Heart right ventricle (tissue), 16 donors: ENCODE results near the gene RPRD2. TPM values are rescaled to one million over a fixed set of nuclear protein-coding genes. Genes with fewer than 3 reads are reported as not detected.

ENCODE experiments used
- ATAC-seq, 8 donors: fragments of 200-7000 bp; cut with Tn5 transposase; one replicate each; pipeline ENCODE4 v1.9.1; 2020; ENCODE audit warnings: mild to moderate bottlenecking in 8 of 8, moderate library complexity in 8 of 8, moderate number of reproducible peaks in 1 of 8
- DNase-seq, 2 donors: peaks; one replicate each; pipeline ENCODE4 v3.0.0-alpha.2; 2020
- H3K27ac ChIP-seq, 10 donors: fragments of 200-600 bp; sonication (generic) in 2 of 10; one replicate each; pipeline versions ENCODE4 v1.5.0 to v1.8.0; 2020 to 2022; ENCODE audit warnings: mild to moderate bottlenecking in 3 of 10
- H3K27me3 ChIP-seq, 7 donors: fragments of 200-600 bp; one replicate each; pipeline ENCODE4 v1.8.0; 2021 to 2022; ENCODE audit warnings: mild to moderate bottlenecking in 2 of 7
- H3K36me3 ChIP-seq, 9 donors: fragments of 200-600 bp; sonication (generic) in 1 of 9; one replicate each; pipeline versions ENCODE4 v1.5.0 to v1.8.0; 2020 to 2022; ENCODE audit warnings: mild to moderate bottlenecking in 2 of 9
- H3K4me1 ChIP-seq, 9 donors: fragments of 200-600 bp; sonication (generic) in 1 of 9; one replicate each; pipeline versions ENCODE4 v1.5.0 to v1.8.0; 2020 to 2022; ENCODE audit warnings: mild to moderate bottlenecking in 4 of 9
- H3K4me3 ChIP-seq, 10 donors: fragments of 200-600 bp; sonication (generic) in 2 of 10; one replicate each; pipeline versions ENCODE4 v1.5.0 to v1.8.0; 2020 to 2022; ENCODE audit warnings: mild to moderate bottlenecking in 7 of 10, moderate library complexity in 2 of 10
- H3K9me3 ChIP-seq, 11 donors: fragments of 200-600 bp in 10 of 11; sonication (generic) in 2 of 11; one replicate each; pipeline versions ENCODE4 v1.5.0 to v1.8.0; 2013 to 2022; ENCODE audit warnings: mild to moderate bottlenecking in 2 of 11, control low read depth in 1 of 11, moderate library complexity in 1 of 11
- CTCF ChIP-seq, 9 donors: fragments of 200-600 bp; sonication (generic) in 2 of 9; IDR thresholded peaks; one replicate each; pipeline versions ENCODE4 v1.5.0 to v1.8.0; 2021 to 2022; ENCODE audit warnings: antibody characterized with exemption in 9 of 9, mild to moderate bottlenecking in 5 of 9, moderate library complexity in 1 of 9
- WGBS, 2 donors: extraction: QIAGEN DNeasy Blood & Tissue Kit; methylation state at CpG; one replicate each; pipeline ENCODE4 v1.1.7; 2013; ENCODE audit warnings: inconsistent platforms in 1 of 2; 5-methylcytosine and 5-hydroxymethylcytosine counted together
- intact Hi-C, 10 donors: fragments of 100-400 bp; cut with DNase I; formaldehyde crosslinking; loops; one replicate each; pipeline versions ENCODE4 v1.11.1 to v1.14.2; 2022
- polyA plus RNA-seq, 2 donors: library from polyadenylated mRNA; stranded (reverse); fragments of 200-250 nt; gene quantifications; one replicate each; pipeline ENCODE4 v1.2.3, GENCODE V29; 2013
- total RNA-seq, 10 donors: library from RNA; stranded (reverse); fragmentation: NEBNext Ultra II Directional in 3 of 10; extraction: Animal tissue kit (Norgen Biotek cat#: 25700) in 3 of 10; gene quantifications; one replicate each; pipeline versions ENCODE4 v1.2.1 to v1.2.4, GENCODE V29; 2021 to 2023
- donor health status: Arrhythmogenic right ventricular cardiomyopathy.
- donor health status: ischemic (EF 13 %, LVEDD 7.1; RV severe dilation, severe dysfunction).
- donor health status: healthy with polysubstance abuse.
- donor health status: DM: no; HTN: yes; CAD: no.
- donor health status: DM: no; HTN: no; CAD: no.
- donor health status: ischemic (EF 25% LVEDD 6.9; RV normal size, moderate dysfunction).
- donor health status: ischemic (EF 25% LVEDD 5.7; RV mildly dilated, moderate dysfunction).
- donor health status: healthy.
- donor health status: DM: yes; HTN: yes; CAD: no.
- donor health status: Ischemic cardiomyopathy.
- donor health status: ischemic (EF 35%, LVEDD 5.7; RV mildly dilated, moderate dysfunction).
- donor health status: nonischemic (EF 11% LVEDD 7.7; RV severe dilation, severe dysfunction).
- donor health status: DM: yes; HTN: yes; CAD: no.
- donor health status: PGD.
- donor health status: ischemic (EF 29% LVEDD 5.4; RV normal size, mild dysfunction).
- donor health status: nonischemic (EF 23%, LVEDD 6.1; RV moderate dilation, normal function).

The RPRD2 gene
- total and polyA plus RNA-seq, 12 donors: 4.0 to 34.5 (median 27.9) TPM

- H3K27ac ChIP-seq: no peak overlapping the region
- TF ChIP-seq CTCF (IDR thresholded peaks at IDR 0.05): no peak
- ATAC-seq: no peak
- DNase-seq: no peak
- no peak overlapping the region for H3K4me3 ChIP-seq
- peaks cover 0 to 3% (median 0%) of the 10 kb centered on the region in 9 donors for H3K36me3 ChIP-seq
- peaks cover under 1 to 24% (median 7%) of the 10 kb centered on the region in 9 donors for H3K4me1 ChIP-seq
- WGBS, 2 donors: 81 to 88% methylated on average over 6 of the region's 6 CpGs
- intact Hi-C loops: loop anchor here in 1 of 10 donors (1.0 kb wide), 1 partner anchor 11 kb away; no protein-coding TSS in a partner anchor
- H3K27me3 ChIP-seq: no peaks in the 10 kb centered on the region
- H3K9me3 ChIP-seq: peaks cover 0 to 7% (median 0%) of the 10 kb centered on the region in 11 donors
Measured at GRCh38 chr1:150404465-150404864, 40.5 kb downstream of the RPRD2 start.

DNA sequence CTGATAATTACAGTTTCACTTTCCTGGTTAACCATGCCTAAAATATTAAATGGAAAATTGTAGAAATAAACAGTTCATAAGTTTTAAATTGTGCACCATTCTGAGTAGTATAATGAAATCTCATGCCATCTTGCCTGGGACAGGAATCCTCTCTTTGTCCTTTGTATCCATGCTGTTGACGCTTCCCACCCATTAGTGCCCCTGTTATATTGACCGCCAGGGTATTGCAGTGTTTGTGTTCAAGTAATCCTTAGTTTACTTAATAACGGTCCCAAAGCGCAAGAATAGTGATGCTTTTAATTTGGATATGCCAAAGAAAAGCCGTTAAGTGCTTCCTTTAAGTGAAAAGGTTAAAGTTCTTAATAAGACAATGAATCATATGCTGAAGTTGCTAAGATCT is 41.7 kb downstream of the RPRD2 start:
- intact Hi-C loops: no loop called here
- no peak overlapping the region for H3K27ac ChIP-seq
- H3K27me3 ChIP-seq: no peaks in the 10 kb centered on the region
- WGBS, 2 donors: 87 to 90% methylated on average over 5 of the region's 5 CpGs
- H3K4me1 ChIP-seq: peaks cover 2 to 36% (median 13%) of the 10 kb centered on the region in 9 donors
- H3K36me3 ChIP-seq: peaks cover 0 to 3% (median 0%) of the 10 kb centered on the region in 9 donors
- H3K4me3 ChIP-seq: no peak overlapping the region
- H3K9me3 ChIP-seq: no peaks in the 10 kb centered on the region
- no peak for ATAC-seq
- DNase-seq: no peak
- TF ChIP-seq CTCF (IDR thresholded peaks at IDR 0.05): no peak

GRCh38 chr1:150406483-150406882 is 42.5 kb downstream of the RPRD2 start:
- no peak overlapping the region for H3K4me3 ChIP-seq
- peaks cover 0 to 3% (median 0%) of the 10 kb centered on the region in 9 donors for H3K36me3 ChIP-seq
- no peaks in the 10 kb centered on the region for H3K9me3 ChIP-seq
- WGBS, 2 donors: 85 to 97% methylated on average over 8 of the region's 8 CpGs
- intact Hi-C loops: no loop called here
- DNase-seq: no peak
- no peak for ATAC-seq
- peaks cover 2 to 38% (median 16%) of the 10 kb centered on the region in 9 donors for H3K4me1 ChIP-seq
- no peak overlapping the region for H3K27ac ChIP-seq
- no peaks in the 10 kb centered on the region for H3K27me3 ChIP-seq
- no peak for TF ChIP-seq CTCF (IDR thresholded peaks at IDR 0.05)

DNA sequence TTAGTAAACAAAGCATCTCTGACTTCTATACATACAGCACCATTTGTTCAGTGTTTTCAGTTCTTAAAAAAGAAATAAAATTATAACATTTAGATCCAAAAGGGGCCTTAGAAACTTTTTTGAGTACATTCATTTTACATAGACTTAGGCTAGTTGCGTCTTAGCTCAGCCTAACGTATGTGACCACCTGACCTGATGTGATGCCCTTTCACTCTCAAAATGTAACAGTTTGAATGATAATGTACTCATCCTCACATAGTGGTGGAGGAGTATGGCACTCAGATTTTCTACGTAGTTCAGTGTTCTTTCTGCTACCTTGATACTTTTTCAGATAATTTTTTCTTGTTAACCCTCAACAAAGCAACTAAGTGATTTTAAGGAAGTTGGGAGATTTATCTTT is 43.4 kb downstream of the RPRD2 start:
- Histone ChIP-seq H3K36me3 (peaks cover 0 to 3% (median 0%) of the 10 kb centered on the region in 9 donors), H3K27ac (no peak overlapping the region), H3K9me3 (no peaks in the 10 kb centered on the region), H3K4me3 (no peak overlapping the region), H3K27me3 (no peaks in the 10 kb centered on the region), H3K4me1 (peaks cover 2 to 38% (median 16%) of the 10 kb centered on the region in 9 donors)
- ATAC-seq (no peak), DNase-seq (no peak)
- WGBS, 2 donors: 88 to 90% methylated on average over 3 of the region's 3 CpGs
- TF ChIP-seq CTCF (IDR thresholded peaks at IDR 0.05): no peak
- intact Hi-C loops: no loop called here
